CD8-positive, alpha-beta memory T cell (primary cell): ENCODE results near the gene LOXHD1. TPM values are rescaled to one million over a fixed set of nuclear protein-coding genes. Genes with fewer than 3 reads are reported as not detected.

ENCODE experiments used
- CTCF ChIA-PET: fragments of 350-600 bp; sonication (Branson Sonifier 250); formaldehyde crosslinking; loops from one replicate; lab custom pipeline; 2021; ENCODE audit warnings: antibody characterized with exemption; lab: Charles Lee
- POLR2A ChIA-PET: fragments of 350-600 bp; sonication (Branson Sonifier 250); formaldehyde crosslinking; loops from one replicate; lab custom pipeline; 2021; ENCODE audit warnings: antibody characterized with exemption; lab: Charles Lee
- DNase-seq, 5 donors: peaks; one replicate each; pipeline versions ENCODE4 v3.0.0 to v3.0.0-alpha.2; 2020 to 2022; ENCODE audit warnings: mixed read lengths in 1 of 5
- H3K27ac ChIP-seq: one replicate; pipeline ENCODE4 v1.7.0; 2013; ENCODE audit warnings: low read depth, mild to moderate bottlenecking, low read length, moderate library complexity
- H3K27me3 ChIP-seq: 2 replicates; pipeline ENCODE4 v1.7.0; 2013; ENCODE audit warnings: low read length, mild to moderate bottlenecking; ENCODE audit not compliant: insufficient read depth, poor library complexity, severe bottlenecking
- H3K36me3 ChIP-seq: 2 replicates; pipeline ENCODE4 v1.7.0; 2013; ENCODE audit warnings: mild to moderate bottlenecking, low read length, moderate library complexity; ENCODE audit not compliant: insufficient read depth
- H3K4me1 ChIP-seq: 2 replicates; pipeline ENCODE4 v1.7.0; 2013; ENCODE audit warnings: mild to moderate bottlenecking, low read length, moderate library complexity; ENCODE audit not compliant: insufficient read depth
- H3K4me3 ChIP-seq: 2 replicates; pipeline ENCODE4 v1.7.0; 2013; ENCODE audit warnings: mild to moderate bottlenecking, low read length
- H3K9me3 ChIP-seq: 2 replicates; pipeline ENCODE4 v1.7.0; 2013; ENCODE audit warnings: mild to moderate bottlenecking, low read length
- H3K27ac Mint-ChIP-seq, 8 donors: one replicate each; pipeline ENCODE4 v1.8.0; 2020 to 2021; ENCODE audit warnings: mixed read lengths in 8 of 8, mild to moderate bottlenecking in 6 of 8, inconsistent platforms in 3 of 8, moderate library complexity in 3 of 8
- H3K27me3 Mint-ChIP-seq, 2 donors: one replicate each; pipeline ENCODE4 v1.8.0; 2020 to 2021; ENCODE audit warnings: mixed read lengths in 2 of 2, mild to moderate bottlenecking in 1 of 2, moderate library complexity in 1 of 2
- H3K36me3 Mint-ChIP-seq, 3 donors: one replicate each; pipeline ENCODE4 v1.8.0; 2020 to 2021; ENCODE audit warnings: mixed read lengths in 3 of 3, inconsistent platforms in 1 of 3, mild to moderate bottlenecking in 1 of 3
- H3K4me1 Mint-ChIP-seq, 3 donors: one replicate each; pipeline ENCODE4 v1.8.0; 2020 to 2021; ENCODE audit warnings: mixed read lengths in 3 of 3, inconsistent platforms in 1 of 3, mild to moderate bottlenecking in 1 of 3
- H3K4me3 Mint-ChIP-seq, 7 donors: one replicate each; pipeline ENCODE4 v1.8.0; 2020 to 2021; ENCODE audit warnings: mixed read lengths in 7 of 7, mild to moderate bottlenecking in 6 of 7, moderate library complexity in 4 of 7, inconsistent platforms in 2 of 7
- H3K9me3 Mint-ChIP-seq, 5 donors: one replicate each; pipeline ENCODE4 v1.8.0; 2020 to 2022; ENCODE audit warnings: mixed read lengths in 5 of 5, mild to moderate bottlenecking in 3 of 5, moderate library complexity in 2 of 5, inconsistent platforms in 1 of 5
- polyA plus RNA-seq: library from polyadenylated mRNA; unstranded; fragments of 300-500 nt; fragmentation: Illumina TruSeq; gene quantifications from one replicate; pipeline ENCODE4 v1.2.3, GENCODE V29; 2021
- total RNA-seq, 2 experiments: library from RNA; stranded (reverse); gene quantifications; one replicate each; pipeline ENCODE4 v1.2.3, GENCODE V29; 2021

LOXHD1 gene
- total and polyA plus RNA-seq, 3 experiments from 2014 or later = not detected

DNA sequence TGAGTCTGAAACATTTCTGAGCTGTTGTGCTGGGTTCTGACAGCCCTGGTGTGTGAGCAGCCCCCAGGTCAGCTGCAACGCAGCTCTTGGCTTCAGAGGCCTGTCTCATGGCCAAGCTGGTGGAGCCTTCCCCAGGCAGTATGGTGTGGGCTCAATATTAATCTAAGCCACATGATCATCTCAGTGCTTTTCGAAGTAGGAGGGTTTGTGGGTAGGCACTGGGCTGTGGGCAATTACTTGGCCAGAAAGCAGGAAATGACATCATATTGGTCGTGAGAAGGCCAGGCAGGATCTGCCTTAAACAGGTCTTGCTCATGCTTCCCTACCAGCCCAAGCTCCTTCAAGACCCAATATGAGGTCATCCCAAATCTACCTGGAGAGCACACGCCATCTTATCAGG is 26.9 kb downstream of the LOXHD1 start:
- no peaks in the 10 kb centered on the region for H3K4me1 ChIP-seq
- H3K36me3 ChIP-seq = no peaks in the 10 kb centered on the region
- Mint-ChIP-seq H3K27me3 (peaks cover 6 to 18% of the 10 kb centered on the region in 2 donors), H3K9me3 (peaks cover 0 to 3% (median 0%) of the 10 kb centered on the region in 5 donors), H3K4me3 (no peak overlapping the region), H3K27ac (peak overlapping the region in 1 of 8 donors; percentile 11), H3K36me3 (no peaks in the 10 kb centered on the region), H3K4me1 (peaks cover under 1 to 6% (median 3%) of the 10 kb centered on the region in 3 donors)
- CTCF ChIA-PET = no interaction called here
- H3K27ac ChIP-seq = no peak overlapping the region
- no peaks in the 10 kb centered on the region for H3K27me3 ChIP-seq
- DNase-seq = no peak
- POLR2A ChIA-PET = no interaction called here
- H3K4me3 ChIP-seq = no peak overlapping the region
- no peaks in the 10 kb centered on the region for H3K9me3 ChIP-seq

DNA sequence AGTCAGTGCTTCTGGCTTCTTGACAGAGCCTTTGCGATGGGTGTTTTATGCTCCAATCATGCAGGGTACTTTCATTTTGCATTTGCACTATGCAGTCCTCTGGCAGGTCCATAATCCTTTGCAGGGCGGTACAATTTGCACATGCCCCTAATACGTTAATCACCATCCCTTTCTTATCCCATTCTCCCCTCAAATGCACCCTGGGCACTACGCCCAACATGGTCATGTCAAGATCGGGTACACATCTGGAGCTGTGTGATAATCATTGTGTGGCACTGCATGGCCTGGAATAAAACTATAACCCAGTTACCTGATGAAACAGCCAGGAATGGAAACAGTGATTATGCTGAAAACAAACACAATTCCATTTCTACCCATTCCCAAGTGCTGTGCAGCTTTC is 27.7 kb downstream of the LOXHD1 start:
- no peak overlapping the region for H3K27ac ChIP-seq
- no peak overlapping the region for H3K4me3 ChIP-seq
- peaks cover 0 to 3% (median 0%) of the 10 kb centered on the region in 5 donors for H3K9me3 Mint-ChIP-seq
- H3K4me1 Mint-ChIP-seq = peaks cover 8 to 14% (median 9%) of the 10 kb centered on the region in 3 donors
- peaks cover 6 to 18% of the 10 kb centered on the region in 2 donors for H3K27me3 Mint-ChIP-seq
- no peaks in the 10 kb centered on the region for H3K27me3 ChIP-seq
- POLR2A ChIA-PET = no interaction called here
- no peaks in the 10 kb centered on the region for H3K9me3 ChIP-seq
- no peaks in the 10 kb centered on the region for H3K36me3 ChIP-seq
- CTCF ChIA-PET = no interaction called here
- H3K4me1 ChIP-seq = peaks cover 4% of the 10 kb centered on the region
- peaks cover 0 to 3% (median 0%) of the 10 kb centered on the region in 3 donors for H3K36me3 Mint-ChIP-seq
- no peak for DNase-seq
- no peak overlapping the region for H3K4me3 Mint-ChIP-seq
- H3K27ac Mint-ChIP-seq = peak overlapping the region in 1 of 8 donors; percentile 3

DNA sequence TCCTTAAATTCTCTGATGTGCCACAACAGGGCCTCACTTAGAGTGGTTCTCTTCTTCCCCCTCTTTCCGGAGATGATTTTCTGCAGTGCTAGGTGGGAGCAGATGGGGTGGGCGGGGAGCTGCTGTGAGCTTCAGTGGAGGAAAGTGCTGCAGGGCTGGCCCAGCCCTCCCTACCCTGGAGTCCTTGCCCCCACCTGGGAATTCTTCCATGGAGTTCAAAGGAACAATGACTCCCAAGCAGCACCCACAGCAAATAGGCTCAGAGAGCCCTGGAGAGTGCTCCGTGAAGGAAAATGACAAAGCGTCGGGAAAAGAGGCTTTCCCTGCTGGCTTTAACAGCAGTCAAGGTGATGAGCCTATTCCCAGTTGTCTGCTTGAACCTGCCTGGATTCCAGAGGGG is 28.8 kb downstream of the LOXHD1 start:
- H3K9me3 ChIP-seq = no peaks in the 10 kb centered on the region
- H3K27me3 ChIP-seq = no peaks in the 10 kb centered on the region
- H3K27ac ChIP-seq = no peak overlapping the region
- Mint-ChIP-seq H3K36me3 (peaks cover 0 to 3% (median 0%) of the 10 kb centered on the region in 3 donors), H3K4me3 (no peak overlapping the region), H3K9me3 (no peaks in the 10 kb centered on the region), H3K27ac (no peak overlapping the region), H3K27me3 (peaks cover 6 to 14% of the 10 kb centered on the region in 2 donors), H3K4me1 (peaks cover 20 to 24% (median 20%) of the 10 kb centered on the region in 3 donors)
- H3K36me3 ChIP-seq = no peaks in the 10 kb centered on the region
- no peak overlapping the region for H3K4me3 ChIP-seq
- DNase-seq = no peak
- CTCF ChIA-PET = no interaction called here
- peaks cover 16% of the 10 kb centered on the region for H3K4me1 ChIP-seq
- POLR2A ChIA-PET = no interaction called here

DNA sequence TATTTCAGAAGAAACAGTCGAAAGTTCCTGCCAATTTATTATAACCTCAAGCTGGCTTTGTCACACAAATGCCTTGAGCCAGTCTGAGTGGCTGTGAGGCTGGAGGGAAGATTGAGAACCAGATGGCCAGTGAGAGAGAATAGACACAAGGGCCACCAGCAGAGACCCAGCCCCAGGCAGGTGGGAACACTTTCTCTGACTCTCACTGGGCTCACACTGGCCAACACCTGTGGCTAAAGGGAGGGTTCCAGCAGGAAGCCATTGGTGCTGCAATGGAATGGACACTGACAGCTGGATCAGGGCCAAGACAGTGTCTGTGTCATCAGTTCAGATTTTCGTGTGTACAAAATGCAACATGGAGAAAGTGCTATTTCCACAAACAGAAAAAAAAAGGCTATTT is 29.9 kb downstream of the LOXHD1 start:
- no peak overlapping the region for H3K27ac Mint-ChIP-seq
- peaks cover 0 to 3% (median 0%) of the 10 kb centered on the region in 3 donors for H3K36me3 Mint-ChIP-seq
- peaks cover 20% of the 10 kb centered on the region for H3K4me1 ChIP-seq
- H3K27ac ChIP-seq = no peak overlapping the region
- peaks cover 27 to 29% (median 28%) of the 10 kb centered on the region in 3 donors for H3K4me1 Mint-ChIP-seq
- no peak overlapping the region for H3K4me3 Mint-ChIP-seq
- H3K9me3 ChIP-seq = no peaks in the 10 kb centered on the region
- no peak overlapping the region for H3K4me3 ChIP-seq
- no peaks in the 10 kb centered on the region for H3K9me3 Mint-ChIP-seq
- no peaks in the 10 kb centered on the region for H3K27me3 ChIP-seq
- H3K27me3 Mint-ChIP-seq = peaks cover under 1 to 11% of the 10 kb centered on the region in 2 donors
- H3K36me3 ChIP-seq = no peaks in the 10 kb centered on the region
- no peak for DNase-seq
- CTCF ChIA-PET = no interaction called here
- POLR2A ChIA-PET = no interaction called here

DNA sequence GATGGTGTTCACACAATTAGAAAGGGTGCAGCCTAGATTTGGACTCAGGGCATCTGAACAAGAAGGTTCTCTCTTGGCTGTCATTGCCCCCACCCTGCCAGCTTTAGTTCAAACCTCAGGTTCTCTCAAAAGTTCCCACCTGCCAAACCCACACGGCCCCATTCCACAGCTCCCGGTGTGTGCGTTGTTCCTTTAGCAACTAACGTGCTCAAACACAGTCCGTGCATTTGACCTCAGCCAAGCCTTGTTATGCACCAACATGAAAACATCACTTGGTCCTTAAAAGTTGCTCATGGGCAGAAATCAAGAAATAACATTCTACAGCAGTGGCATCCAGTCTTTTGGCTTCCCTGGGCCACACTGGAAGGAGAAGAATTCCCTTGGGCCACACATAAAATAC is 32.0 kb downstream of the LOXHD1 start:
- DNase-seq = no peak
- Histone ChIP-seq H3K27ac (no peak overlapping the region), H3K4me3 (no peak overlapping the region), H3K4me1 (peaks cover 25% of the 10 kb centered on the region), H3K9me3 (no peaks in the 10 kb centered on the region), H3K27me3 (no peaks in the 10 kb centered on the region), H3K36me3 (no peaks in the 10 kb centered on the region)
- H3K4me3 Mint-ChIP-seq = peak overlapping the region in 1 of 7 donors; percentile 69
- H3K27ac Mint-ChIP-seq = peak overlapping the region in 4 of 8 donors; percentile 21 to 85 (median 72)
- H3K27me3 Mint-ChIP-seq = peaks cover 1 to 7% of the 10 kb centered on the region in 2 donors
- H3K9me3 Mint-ChIP-seq = no peaks in the 10 kb centered on the region
- peaks cover 38 to 42% (median 40%) of the 10 kb centered on the region in 3 donors for H3K4me1 Mint-ChIP-seq
- peaks cover 0 to 3% (median 0%) of the 10 kb centered on the region in 3 donors for H3K36me3 Mint-ChIP-seq
- POLR2A ChIA-PET = no interaction called here
- CTCF ChIA-PET = interaction anchor here (1.0 to 1.5 kb wide), 3 partner anchors 33 to 452 kb away, joined by 3 to 4 read pairs (median 3); a partner anchor contains a TSS

DNA sequence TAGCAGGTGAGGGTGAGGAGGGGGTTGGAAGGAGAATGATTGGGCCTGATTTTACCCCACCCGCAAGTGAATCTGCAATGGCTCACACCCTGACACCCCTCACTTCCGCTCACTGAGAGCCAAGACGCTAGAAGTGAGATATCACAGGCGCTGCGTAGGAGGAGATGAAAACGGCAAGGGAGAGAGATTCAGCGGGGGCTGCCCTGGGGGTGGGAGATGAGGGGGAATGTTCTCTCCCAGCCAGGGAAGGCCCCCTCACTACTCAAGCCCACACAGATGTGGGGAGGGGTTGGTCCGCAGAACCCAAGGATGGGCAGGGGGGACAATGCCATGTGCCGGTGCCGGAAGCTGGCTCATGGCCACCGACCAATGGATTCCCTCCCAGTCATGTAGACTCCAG is 32.9 kb downstream of the LOXHD1 start:
- Mint-ChIP-seq H3K9me3 (no peaks in the 10 kb centered on the region), H3K27me3 (peaks cover 3 to 10% of the 10 kb centered on the region in 2 donors), H3K4me3 (peak overlapping the region in 6 of 7 donors; percentile 61 to 83 (median 67)), H3K4me1 (peaks cover 37 to 38% (median 38%) of the 10 kb centered on the region in 3 donors), H3K36me3 (peaks cover 0 to 3% (median 0%) of the 10 kb centered on the region in 3 donors), H3K27ac (peak overlapping the region in 7 of 8 donors; percentile 46 to 95 (median 84))
- peak in 2 of 5 donors; percentile 14 to 51 for DNase-seq
- ChIA-PET POLR2A (no interaction called here), CTCF (interaction anchor here (1.6 to 2.0 kb wide), 2 partner anchors 34 to 451 kb away, joined by 9 to 16 read pairs; a partner anchor contains a TSS)
- no peak overlapping the region for H3K27ac ChIP-seq
- H3K9me3 ChIP-seq = no peaks in the 10 kb centered on the region
- no peaks in the 10 kb centered on the region for H3K27me3 ChIP-seq
- peak overlapping the region; percentile 24 for H3K4me3 ChIP-seq
- peaks cover 25% of the 10 kb centered on the region for H3K4me1 ChIP-seq
- H3K36me3 ChIP-seq = no peaks in the 10 kb centered on the region

DNA sequence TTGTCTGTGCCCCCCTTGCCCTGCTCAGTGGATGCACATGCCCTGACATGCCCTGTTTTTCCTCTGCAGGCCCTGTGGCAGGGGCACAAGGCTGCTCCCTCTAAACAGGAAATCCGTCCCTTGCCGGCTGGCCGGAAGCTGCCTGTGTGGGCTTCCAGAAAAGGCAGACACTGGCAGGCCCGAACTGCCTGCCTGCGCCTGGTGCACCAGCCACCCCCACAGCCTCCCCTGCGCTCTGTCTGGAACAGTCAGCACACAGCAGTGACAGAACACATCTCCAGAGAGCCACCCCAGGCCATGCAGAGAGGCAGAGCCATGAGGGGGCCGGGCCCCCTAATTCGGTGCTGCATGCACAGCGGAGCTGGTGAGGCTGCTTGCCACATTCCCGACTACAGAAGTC is 33.5 kb downstream of the LOXHD1 start:
- Mint-ChIP-seq H3K4me3 (peak overlapping the region in 6 of 7 donors; percentile 61 to 83 (median 67)), H3K27ac (peak overlapping the region in 6 of 8 donors; percentile 46 to 92 (median 80)), H3K9me3 (no peaks in the 10 kb centered on the region), H3K27me3 (peaks cover 4 to 10% of the 10 kb centered on the region in 2 donors), H3K36me3 (peaks cover 0 to 3% (median 0%) of the 10 kb centered on the region in 3 donors), H3K4me1 (peaks cover 37 to 38% (median 38%) of the 10 kb centered on the region in 3 donors)
- peak in 2 of 5 donors; percentile 19 to 20 for DNase-seq
- no peaks in the 10 kb centered on the region for H3K9me3 ChIP-seq
- ChIA-PET POLR2A (interaction anchor here (1.2 kb wide), 1 partner anchor 450 kb away, joined by 3 read pairs; a partner anchor contains a TSS), CTCF (interaction anchor here (0.7 to 2.0 kb wide), 3 partner anchors 34 to 473 kb away, joined by 3 to 16 read pairs (median 9); a partner anchor contains a TSS)
- H3K4me3 ChIP-seq = peak overlapping the region; percentile 24
- H3K27ac ChIP-seq = no peak overlapping the region
- peaks cover 25% of the 10 kb centered on the region for H3K4me1 ChIP-seq
- H3K27me3 ChIP-seq = no peaks in the 10 kb centered on the region
- H3K36me3 ChIP-seq = no peaks in the 10 kb centered on the region

DNA sequence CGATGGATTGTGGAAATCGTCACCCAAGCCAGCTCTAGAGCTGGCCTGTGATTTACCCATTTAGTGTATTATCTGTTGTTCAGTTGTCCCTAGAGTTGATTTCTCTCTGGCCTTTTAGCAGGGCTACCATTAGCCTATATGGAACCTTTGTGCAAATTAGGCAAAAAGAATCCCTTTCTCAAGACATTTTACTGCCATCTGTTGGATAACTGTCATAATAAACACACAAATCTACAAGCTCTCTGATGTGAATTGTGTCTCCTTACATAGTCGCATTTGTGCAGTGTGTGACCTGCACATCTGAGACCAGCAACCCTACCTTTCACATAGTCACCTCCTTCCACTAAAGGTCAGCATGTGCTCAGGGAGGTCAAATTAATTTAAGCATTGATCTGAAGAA is 34.0 kb downstream of the LOXHD1 start:
- POLR2A ChIA-PET = interaction anchor here (1.2 kb wide), 1 partner anchor 449 kb away, joined by 3 read pairs; a partner anchor contains a TSS
- H3K27me3 Mint-ChIP-seq = peaks cover 4 to 10% of the 10 kb centered on the region in 2 donors

More for the DNA sequence above, 34.0 kb downstream of the LOXHD1 start:
- peak overlapping the region; percentile 24 for H3K4me3 ChIP-seq
- Mint-ChIP-seq H3K36me3 (peaks cover 0 to 3% (median 0%) of the 10 kb centered on the region in 3 donors), H3K27ac (peak overlapping the region in 6 of 8 donors; percentile 3 to 92 (median 52)), H3K4me3 (peak overlapping the region in 2 of 7 donors; percentile 61 to 71), H3K9me3 (no peaks in the 10 kb centered on the region), H3K4me1 (peaks cover 37 to 38% (median 38%) of the 10 kb centered on the region in 3 donors)
- H3K9me3 ChIP-seq = no peaks in the 10 kb centered on the region
- no peaks in the 10 kb centered on the region for H3K36me3 ChIP-seq
- no peaks in the 10 kb centered on the region for H3K27me3 ChIP-seq
- H3K27ac ChIP-seq = no peak overlapping the region
- CTCF ChIA-PET = interaction anchor here (0.7 to 2.0 kb wide), 3 partner anchors 35 to 473 kb away, joined by 3 to 16 read pairs (median 9); a partner anchor contains a TSS
- no peak for DNase-seq
- H3K4me1 ChIP-seq = peaks cover 25% of the 10 kb centered on the region
